GM18870 (cell line): ENCODE measurements around the gene EXOSC7.

Experiments
- ATAC-seq: cut with Tn5 transposase; IDR thresholded peaks from one replicate; pipeline ENCODE4 v1.9.1; 2021; ENCODE audit warnings: moderate library complexity; ENCODE audit not compliant: unreplicated experiment

Gene EXOSC7

DNA sequence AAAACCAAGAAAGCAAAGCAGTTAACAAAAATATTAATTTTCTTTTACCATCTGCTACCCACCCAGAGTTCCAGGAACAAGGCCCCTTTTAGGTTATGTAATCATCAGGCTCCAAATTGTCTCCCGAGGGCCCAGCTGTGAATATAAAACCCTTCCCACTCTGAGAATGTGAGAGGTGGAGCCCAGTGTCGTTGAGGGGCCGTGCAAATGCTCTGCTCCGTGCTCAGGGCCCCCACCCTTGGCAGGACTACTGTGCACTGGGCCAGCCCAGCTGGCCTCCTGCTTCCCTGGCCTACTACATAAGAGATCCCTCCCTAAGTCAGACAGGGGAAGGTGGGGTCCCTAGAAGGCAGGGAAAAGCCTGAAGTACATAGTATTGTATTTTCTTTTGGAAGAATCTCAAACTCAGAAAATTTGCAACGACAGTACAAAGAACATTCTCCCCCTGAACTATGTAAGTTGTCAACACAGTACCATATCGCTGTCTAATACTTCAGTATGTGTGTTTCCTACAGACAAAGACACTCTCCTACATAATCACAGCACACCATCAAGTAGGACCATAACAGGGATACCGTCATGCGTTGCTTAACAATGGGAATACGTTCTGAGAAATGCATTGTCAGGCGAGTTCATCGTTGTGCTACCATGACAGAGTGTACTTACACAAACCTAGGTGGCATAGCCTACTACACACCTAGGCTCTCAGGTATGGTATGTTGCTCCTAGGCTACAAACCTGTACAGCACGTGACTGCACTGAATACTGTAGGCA, 45.7 kb downstream of the EXOSC7 start:
- ATAC-seq = no peak

DNA sequence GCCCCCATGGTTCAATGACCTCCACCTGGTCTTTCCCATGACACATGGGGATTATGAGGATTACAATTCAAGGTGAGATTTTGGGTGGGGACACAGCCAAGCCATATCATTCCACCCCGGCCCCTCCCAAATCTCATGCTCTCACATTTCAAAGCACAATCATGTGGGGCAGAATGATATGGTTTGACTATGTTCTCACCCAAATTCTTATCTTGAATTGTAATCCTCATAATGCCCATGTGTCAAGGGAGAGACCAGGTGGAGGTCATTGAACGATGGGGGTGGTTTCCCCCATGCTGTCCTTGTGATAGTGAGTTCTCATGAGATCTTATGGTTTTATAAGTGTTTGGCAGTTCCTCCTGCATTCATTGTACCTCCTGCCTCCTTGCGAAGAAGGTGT, 47.6 kb downstream of the EXOSC7 start:
- no peak for ATAC-seq

DNA sequence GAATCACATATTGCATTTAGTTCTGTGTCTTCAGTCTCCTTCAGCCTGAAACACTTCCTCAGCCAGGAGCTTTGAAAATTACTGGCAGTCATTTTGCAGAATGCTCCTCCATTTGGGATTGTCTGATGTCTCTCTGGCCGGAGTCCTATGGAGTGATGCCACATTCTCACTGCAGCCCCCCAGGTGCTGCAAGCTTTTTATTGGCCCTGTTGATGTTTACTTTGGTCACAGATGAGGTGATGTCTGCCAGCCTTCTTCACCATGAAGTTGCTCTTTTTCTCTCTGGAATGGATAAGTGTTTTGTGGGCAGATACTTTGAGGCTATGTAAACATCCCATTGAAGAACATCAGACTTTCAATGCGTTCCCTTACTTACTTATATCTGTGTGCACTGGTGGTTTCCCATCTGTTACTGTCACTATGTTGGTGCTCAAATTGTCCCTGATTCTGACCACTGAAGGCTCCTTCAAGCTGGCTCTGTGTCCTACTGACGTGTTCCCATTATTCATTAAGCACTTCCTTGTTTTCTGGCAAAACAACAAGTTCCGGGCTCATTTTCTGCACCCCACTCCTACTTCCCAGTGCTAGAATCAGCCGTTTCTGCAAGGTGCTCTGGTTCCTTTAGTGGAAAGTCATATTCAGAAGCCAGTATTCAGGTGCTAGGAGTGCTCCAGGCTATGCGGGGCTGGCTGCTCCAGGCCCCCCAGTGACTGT, 48.7 kb downstream of the EXOSC7 start:
- no peak for ATAC-seq

DNA sequence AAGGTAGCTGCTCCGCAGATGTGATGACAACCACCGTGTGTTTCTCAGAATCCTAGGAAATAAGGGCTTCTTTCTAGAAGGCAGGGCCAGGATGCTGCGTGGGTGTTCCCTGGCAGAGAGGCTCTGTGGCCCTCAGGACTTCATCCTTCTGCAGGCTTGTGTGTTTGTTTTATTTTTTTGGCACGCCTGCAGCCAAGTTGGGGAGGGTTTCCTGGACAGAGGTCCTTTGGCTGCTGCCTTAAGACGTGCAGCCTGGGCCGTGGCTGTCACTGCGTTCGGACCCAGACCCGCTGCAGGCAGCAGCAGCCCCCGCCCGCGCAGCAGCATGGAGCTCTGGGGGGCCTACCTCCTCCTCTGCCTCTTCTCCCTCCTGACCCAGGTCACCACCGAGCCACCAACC, 50.0 kb downstream of the EXOSC7 start, which contains the start of gene CLEC3B:
CLEC3B (plus strand) TSS at position 266 of the 400 bp plus-strand sequence; CDS start at position 326, 60 bp downstream.
- no peak for ATAC-seq

DNA sequence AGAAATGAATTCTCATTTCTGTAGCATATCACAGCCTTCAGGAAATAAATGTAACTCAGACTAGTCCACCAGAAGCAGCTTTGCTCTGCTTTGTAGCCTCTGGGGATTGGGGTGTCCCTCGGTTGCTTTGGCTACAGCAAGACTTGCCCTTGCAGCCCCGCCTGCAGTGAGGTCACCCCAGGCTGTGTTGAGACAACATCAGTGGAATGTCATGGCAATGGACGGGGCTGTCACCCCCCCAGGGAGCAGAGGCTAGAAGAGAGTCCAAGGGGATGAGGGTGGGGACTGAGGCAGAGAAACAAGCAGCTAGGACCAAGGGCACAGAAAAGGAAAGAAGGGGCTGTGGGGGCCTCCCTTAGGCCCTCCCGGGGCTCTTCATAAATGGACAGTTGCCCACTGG, 50.9 kb downstream of the EXOSC7 start:
- no peak for ATAC-seq

DNA sequence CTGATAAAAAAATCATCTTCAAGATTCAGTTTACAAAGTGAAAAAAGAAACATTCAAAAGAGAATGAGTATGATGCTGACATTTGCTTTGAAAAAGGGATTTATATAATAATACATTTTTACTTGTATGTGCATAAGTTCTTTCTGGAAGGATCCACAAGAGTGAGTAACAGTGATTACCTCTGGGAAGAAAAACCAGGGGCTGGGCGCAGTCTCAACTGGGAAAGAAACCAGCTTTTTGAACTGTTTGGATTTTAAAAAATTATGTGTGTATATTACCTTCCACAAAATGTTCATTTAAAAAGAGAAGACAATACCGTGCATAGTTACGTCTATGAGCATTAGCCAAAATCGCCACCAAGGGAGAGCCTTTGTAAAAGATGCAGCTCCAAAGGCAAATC, 51.4 kb downstream of the EXOSC7 start:
- no peak for ATAC-seq

DNA sequence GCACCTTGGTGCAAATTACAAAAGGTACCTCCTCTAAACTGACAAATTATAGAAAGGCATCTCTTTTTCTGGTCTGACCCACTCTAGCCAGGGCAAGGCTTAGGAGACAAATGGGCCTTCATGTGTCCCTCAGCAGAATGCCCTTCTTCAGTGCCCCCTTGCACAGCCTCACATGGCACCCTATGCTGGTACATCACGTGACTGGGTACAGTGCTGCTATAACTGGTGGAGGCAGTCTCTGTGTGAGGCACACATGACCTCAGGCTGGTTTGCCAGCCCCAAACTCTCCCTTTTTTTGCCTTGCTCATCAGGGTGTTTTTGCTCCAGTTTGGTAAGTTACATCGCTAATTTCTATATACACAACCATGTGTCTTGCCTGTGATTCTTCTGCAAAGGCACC, 53.2 kb downstream of the EXOSC7 start:
- no peak for ATAC-seq

DNA sequence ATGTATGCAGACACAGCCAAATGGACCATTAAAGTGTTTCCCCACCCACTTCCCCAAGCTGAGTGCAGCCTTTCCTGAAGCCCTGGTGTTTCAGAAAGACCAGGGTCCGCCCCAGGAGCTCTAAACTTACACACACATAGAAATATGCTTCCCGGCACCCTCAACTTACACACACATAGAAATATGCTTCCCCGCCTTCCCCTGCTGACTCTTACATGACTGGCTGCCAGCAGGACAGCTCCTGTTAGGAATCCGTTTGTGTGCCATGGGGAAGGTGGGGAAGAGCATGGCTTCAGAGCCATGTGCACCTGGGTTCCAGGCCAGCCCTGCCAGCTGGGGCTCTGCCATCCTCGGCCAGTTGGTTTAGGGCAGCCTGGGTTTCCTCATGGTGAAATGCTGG, 53.6 kb downstream of the EXOSC7 start:
- ATAC-seq = no peak

DNA sequence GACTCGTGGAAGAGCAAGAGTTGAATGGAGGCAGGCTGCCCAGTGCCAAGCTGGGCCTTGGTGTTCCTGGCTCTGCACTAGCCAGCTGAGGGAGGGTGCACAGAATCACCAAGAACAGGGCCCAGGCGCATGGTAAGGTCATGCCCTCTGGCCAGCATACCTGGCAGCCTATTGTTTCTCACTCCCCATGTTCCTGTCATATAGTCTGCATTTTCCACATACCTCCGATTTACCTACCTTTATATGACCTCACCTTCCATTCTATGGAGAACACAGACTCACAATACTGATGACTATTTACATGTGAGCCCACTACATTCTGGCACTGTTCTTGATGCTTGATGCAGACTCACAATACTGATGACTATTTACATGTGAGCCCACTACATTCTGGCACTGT, 55.5 kb downstream of the EXOSC7 start:
- ATAC-seq = no peak

DNA sequence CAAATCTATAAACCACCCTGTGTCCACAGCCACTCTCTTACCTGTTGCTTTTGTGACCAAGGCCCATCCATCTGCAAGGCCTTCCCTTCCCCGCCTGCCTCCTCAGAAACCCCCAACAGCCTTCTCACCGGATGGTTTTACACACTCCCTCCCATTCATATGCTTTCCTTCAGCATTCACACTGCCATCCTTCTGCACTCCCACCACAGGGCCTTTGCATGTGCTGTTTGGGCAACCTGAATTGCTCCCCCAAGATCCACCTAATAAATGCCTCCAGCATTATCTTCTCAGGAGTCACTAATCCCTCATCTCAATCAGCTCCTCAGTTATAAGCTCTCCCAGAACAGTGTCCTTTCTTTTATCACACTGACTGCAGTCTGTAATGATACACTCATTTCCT, 56.1 kb downstream of the EXOSC7 start:
- no peak for ATAC-seq

DNA sequence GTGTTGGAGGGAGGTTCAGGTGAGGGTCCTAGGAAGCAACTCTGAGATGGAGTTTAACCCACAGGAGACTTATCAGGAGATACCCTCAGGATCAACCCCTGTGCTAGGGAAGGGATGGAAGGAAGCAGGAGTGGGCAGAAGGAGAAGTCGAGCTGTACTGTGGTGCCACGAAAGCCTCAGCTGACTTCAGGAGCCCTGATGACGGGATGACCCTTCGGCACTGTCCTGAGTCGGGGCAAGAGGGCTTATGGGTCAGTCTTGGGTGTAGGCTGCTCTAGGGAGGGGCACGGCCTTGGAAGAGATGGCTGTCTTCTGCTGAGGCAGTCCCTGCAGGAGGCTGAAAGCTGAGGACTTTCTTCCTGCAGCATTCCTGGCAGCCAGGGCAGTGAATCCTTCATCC, 57.7 kb downstream of the EXOSC7 start:
- ATAC-seq = no peak

DNA sequence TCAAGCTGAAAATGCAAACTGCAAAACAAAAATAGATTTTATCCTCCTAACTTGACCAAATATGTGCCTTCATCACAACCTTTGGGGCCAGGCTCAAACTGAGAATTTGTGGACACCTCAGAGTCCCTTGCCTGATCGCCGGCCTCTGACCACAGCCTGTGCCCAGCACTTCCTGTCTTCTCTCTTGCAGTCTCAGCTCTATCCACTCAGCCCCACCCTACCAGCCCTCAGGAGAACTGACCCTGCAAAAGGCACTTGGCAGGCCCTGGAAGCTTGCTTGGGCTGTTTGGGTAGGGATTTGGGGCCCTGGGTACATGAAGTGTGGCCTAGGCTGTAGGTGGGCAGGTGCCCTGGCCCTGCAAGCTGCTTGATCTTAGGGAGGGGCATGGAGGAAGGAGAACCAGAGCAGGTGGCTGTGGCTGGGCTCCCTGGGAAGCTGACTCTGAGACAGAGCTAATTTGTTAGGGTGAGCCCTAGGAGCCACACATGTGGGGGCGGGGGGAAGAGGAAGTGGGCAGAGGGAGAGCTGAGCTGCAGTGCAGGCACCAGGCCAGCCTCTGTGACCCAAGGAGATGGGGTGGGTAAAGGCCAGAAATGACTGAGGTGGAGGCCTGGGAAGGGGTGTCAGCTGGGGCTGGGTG, 58.7 kb downstream of the EXOSC7 start:
- ATAC-seq = no peak

DNA sequence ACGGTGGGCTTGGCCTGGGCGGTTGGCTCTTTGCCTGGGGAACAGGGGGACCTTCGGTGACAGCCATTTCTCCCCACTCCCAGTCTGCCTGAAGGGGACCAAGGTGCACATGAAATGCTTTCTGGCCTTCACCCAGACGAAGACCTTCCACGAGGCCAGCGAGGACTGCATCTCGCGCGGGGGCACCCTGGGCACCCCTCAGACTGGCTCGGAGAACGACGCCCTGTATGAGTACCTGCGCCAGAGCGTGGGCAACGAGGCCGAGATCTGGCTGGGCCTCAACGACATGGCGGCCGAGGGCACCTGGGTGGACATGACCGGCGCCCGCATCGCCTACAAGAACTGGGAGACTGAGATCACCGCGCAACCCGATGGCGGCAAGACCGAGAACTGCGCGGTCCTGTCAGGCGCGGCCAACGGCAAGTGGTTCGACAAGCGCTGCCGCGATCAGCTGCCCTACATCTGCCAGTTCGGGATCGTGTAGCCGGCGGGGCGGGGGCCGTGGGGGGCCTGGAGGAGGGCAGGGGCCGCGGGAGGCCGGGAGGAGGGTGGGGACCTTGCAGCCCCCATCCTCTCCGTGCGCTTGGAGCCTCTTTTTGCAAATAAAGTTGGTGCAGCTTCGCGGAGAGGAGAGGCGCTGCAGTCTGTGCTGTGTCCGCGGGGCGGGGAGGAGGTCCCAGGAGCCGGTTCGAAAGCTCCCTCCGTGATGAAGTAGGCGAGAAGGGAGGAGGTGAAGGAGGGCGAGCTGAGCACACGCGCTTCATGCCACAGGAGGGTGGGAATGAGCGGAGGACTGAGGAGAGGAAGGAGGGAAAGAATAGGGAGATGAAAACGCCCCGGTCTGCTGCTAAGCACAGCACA, 59.6 kb downstream of the EXOSC7 start:
- no peak for ATAC-seq

DNA sequence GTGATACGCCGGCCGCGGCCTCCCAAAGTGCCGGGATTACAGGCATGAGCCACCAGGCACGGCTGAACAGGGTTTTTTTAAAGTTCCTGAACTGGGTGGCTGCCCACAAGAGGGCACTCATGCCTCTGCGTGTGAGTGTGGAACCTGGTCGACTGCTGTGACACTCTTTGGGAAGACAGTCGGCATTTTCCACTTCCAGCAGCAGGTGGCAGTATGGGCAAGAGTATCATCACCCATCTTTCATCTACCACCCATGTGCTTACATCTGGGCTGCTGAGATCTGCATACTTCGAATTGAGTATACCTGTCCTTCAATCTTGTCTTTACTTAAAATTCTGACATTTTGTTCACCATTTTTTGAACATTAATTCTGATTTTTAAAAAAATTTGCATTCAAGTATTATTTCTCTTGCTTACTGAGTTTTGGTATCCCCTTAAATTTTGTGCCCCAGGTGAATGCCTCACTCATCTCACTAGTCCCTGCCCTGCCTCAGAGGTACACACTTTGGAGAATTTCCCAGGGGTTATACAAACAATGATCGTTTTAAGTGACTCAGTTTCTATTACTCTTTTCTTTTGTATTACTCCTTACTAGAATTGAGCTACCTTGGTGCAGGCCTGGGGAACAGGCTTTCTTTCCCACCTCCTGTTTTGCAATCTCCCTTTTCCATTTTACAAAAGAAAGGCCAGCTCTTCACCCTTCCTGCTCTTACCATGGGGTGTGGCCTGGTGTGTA, 61.8 kb downstream of the EXOSC7 start:
- ATAC-seq = peak; percentile 51

DNA sequence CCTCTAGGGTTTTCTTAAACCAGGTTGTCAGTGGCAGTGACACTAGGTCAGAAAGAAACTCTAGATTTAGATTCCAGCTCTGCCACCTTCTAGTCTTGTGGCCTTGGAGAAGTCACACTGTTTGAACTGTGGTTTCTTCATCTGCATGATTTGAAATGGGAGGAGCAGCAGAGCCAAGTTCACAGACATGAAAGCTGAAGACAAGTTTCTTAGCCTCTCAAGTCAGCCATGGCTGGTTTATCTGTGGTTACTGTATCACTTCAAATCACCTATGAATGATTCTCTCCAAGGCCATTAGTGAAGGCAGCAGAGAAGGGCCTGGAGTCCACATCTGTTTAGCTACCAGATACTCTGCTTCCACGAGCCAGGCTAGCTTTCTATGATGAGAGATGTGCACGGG, 65.6 kb downstream of the EXOSC7 start:
- ATAC-seq = no peak

DNA sequence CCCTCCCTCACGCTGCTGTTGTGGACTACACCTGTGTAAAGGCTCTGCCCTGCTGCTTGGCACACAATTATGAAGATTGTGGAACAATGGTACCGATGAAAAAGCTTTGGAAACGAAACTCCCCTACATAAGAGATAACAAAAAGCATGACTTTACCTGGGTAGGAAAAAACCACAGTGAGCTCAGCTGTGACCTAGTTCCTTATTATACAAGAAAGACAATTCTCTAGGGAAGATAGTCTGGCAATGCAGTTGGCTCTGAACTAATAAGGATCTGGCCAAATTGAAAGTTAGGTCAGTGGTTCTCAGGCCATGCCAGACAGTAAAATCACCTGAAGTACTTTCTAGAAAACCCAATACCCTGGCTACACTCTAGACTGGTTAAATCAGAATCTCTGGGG, 66.1 kb downstream of the EXOSC7 start:
- ATAC-seq = no peak

DNA sequence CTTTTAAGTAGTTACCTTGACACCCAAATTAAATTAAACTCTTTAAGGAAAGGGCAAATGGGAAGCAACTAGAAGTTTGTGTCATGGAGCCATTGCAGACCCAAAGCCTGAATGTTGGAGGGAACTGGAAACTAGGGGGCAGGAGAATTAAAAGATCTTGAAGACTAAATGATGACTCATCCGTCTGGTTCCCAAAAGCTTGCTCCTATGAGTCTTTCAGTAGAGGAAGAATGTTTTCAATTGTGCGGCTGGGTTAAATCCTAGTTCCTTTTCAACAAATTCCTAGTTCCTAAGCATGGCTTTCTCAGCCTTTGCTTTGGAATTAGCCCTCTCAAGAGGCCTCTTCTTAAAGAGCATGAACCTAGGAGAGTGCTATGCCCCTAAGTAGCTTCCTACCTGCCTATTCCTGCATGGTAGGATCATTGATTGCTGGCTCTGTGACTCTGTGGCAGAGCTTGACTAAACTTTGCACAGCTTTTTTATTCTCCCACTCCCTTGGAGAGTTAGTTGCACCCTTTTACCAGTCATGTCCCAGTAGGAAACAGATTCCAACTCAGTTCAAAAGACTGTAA, 67.8 kb downstream of the EXOSC7 start:
- no peak for ATAC-seq

DNA sequence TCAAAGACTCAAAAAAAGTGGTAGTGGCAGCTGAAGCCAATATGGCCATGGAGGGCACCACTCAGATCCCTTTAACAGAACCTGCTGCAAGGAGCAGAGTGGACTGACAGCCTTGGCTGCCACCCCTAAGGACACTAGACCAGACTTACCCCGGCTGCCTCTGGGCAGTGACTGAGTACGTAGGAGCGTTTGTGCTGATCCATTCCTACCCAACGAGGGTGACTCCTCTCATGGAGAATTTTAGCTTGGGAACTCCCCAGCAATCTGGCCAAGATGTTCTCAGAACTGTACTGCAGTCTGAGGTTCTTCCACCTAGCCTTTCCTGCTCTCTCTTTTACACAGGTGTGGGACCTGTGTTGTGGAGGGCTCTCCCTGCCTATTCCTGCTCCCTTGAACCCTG, 72.2 kb downstream of the EXOSC7 start:
- no peak for ATAC-seq

DNA sequence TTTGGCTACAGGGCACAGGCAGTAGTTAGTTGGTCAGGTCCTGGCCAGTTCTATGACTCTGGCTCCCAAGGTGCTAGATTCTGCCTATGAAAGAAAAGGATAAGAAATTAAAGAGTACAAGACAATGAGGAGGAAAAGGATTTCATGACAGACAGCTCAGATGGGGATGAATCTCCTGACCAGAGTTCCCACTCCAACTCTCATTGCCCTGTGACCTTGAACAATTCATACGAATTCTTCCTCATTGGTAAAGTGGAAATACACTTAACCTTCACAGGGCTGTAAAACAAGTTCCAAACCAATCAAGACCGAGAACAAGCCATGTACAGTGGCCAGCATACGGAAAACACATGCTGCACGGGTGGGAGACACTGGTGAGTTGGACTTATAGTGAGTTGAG, 73.8 kb downstream of the EXOSC7 start:
- no peak for ATAC-seq

DNA sequence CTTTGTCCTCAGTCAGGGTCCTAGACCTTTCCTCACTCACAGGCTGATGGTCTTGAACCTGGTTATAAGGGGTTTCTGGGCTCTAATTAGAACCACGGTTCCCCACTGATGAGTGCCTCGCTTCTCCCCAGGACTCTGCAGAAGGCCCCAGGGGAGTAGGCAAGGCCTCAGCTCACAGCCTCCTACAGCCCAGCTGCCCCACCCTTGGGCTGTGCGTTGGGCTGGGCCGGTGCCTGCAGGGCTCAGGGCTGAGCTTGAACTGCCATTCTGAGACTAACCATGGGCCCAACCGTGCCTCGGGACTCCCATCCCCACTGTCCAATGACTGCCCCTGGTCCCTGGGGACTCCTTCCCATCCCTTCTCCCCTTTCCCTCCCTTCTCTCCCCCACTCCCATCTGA, 75.6 kb downstream of the EXOSC7 start:
- no peak for ATAC-seq
